Amygdala (tissue), 56 donors: ENCODE results near the gene AHI1.
A peak's percentile ranks its signal among the peaks of the same experiment; 100 is the strongest.
"Not testable (repeated sequence)": the region's sequence is repeated elsewhere in the genome, so short reads cannot be mapped to it uniquely, and the experiment has no call there.

Experiments
- DNase-seq, 56 donors: peaks; one replicate each; lab custom pipeline; 2025; lab: John Stamatoyannopoulos, UW

The AHI1 gene

GRCh38 chr6:135346747-135347146 is 150.8 kb downstream of the AHI1 start:
- no peak for DNase-seq

- no peak for DNase-seq
These were observed 153.0 kb downstream of the AHI1 start for GRCh38 chr6:135344526-135344925.

GRCh38 chr6:135339920-135340319 is 157.6 kb downstream of the AHI1 start:
- DNase-seq: not testable (repeated sequence)

GRCh38 chr6:135334169-135334568 is 163.4 kb downstream of the AHI1 start:
- DNase-seq: no peak

GRCh38 chr6:135331002-135331401 is 166.5 kb downstream of the AHI1 start:
- DNase-seq: no peak

GRCh38 chr6:135329851-135330803 is 167.4 kb downstream of the AHI1 start:
- DNase-seq: no peak

- no peak for DNase-seq
These were observed 169.4 kb downstream of the AHI1 start for GRCh38 chr6:135328136-135328535.

- no peak for DNase-seq
These were observed 171.7 kb downstream of the AHI1 start for GRCh38 chr6:135325624-135326424.

GRCh38 chr6:135324531-135324930 is 173.0 kb downstream of the AHI1 start:
- DNase-seq: no peak

GRCh38 chr6:135323979-135324378 is 173.6 kb downstream of the AHI1 start:
- DNase-seq: no peak

- no peak for DNase-seq
These were observed 174.3 kb downstream of the AHI1 start for GRCh38 chr6:135323202-135323668.

GRCh38 chr6:135322427-135323201 is 174.9 kb downstream of the AHI1 start:
- no peak for DNase-seq

GRCh38 chr6:135320721-135321621 is 176.6 kb downstream of the AHI1 start:
- no peak for DNase-seq

GRCh38 chr6:135319819-135320218 is 177.7 kb downstream of the AHI1 start:
- DNase-seq: no peak

GRCh38 chr6:135318738-135319469 is 178.6 kb downstream of the AHI1 start:
- DNase-seq: no peak

GRCh38 chr6:135314543-135314942 is 183.0 kb downstream of the AHI1 start:
- DNase-seq: no peak

GRCh38 chr6:135311446-135312200 is 185.9 kb downstream of the AHI1 start:
- DNase-seq: no peak

- peak in 1 of 56 donors; percentile 18 for DNase-seq
These were observed 187.2 kb downstream of the AHI1 start for GRCh38 chr6:135310291-135310690.
